RWPE1 (cell line): ENCODE results near the gene ACVR1.
"Not testable (repeated sequence)": the region's sequence is repeated elsewhere in the genome, so short reads cannot be mapped to it uniquely, and the experiment has no call there.

ENCODE experiments used
- CTCF ChIA-PET: fragments of 350-600 bp; sonication (Branson Sonifier 250); formaldehyde crosslinking; extraction: SDS; loops from one replicate; lab custom pipeline; 2021; lab: Yijun Ruan, JAX
- POLR2A ChIA-PET: fragments of 400-600 bp; formaldehyde crosslinking; extraction: SDS; loops from one replicate; lab custom pipeline; 2020; ENCODE audit warnings: antibody characterized with exemption; ENCODE audit not compliant: low non-redundant PET; lab: Yijun Ruan, JAX
- DNase-seq: peaks from one replicate; pipeline ENCODE4 v3.0.0; 2012; ENCODE audit warnings: low spot score
- H3K27ac ChIP-seq: fragments of 450-650 bp; 2 replicates; pipeline ENCODE4 v1.5.1; 2017
- TF ChIP-seq, protein P1 (sequence below): fragments of 450-650 bp; conservative IDR thresholded peaks from 2 replicates; pipeline ENCODE4 v1.5.1; 2017; ENCODE audit warnings: low read depth, mild to moderate bottlenecking

The ACVR1 gene

DNA sequence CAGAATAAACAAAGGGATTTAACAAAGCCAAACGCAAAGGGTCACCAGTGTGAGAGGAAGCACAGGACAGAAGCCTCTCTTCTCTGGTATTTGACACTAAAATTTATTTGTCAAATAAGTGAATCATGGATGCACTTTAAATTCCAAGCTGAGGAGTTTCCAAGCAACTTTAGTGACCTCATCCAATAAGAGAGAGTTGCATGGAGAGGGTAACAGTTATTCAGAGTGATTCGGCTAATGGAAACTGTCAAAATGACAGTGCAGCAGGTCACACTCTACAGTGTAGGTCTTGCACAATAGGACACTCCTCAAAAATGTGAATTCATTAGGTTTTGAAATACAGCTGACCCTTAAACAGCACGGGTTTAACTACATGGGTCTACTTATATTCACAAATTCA, 143.5 kb downstream of the ACVR1 start:
- no peak for DNase-seq
- ChIA-PET CTCF (no interaction called here), POLR2A (no interaction called here)

GRCh38 chr2:157727693-157728092, 148.4 kb downstream of the ACVR1 start:
- H3K27ac ChIP-seq: no peak overlapping the region
- POLR2A ChIA-PET: no interaction called here
- TF ChIP-seq, protein P1, sequence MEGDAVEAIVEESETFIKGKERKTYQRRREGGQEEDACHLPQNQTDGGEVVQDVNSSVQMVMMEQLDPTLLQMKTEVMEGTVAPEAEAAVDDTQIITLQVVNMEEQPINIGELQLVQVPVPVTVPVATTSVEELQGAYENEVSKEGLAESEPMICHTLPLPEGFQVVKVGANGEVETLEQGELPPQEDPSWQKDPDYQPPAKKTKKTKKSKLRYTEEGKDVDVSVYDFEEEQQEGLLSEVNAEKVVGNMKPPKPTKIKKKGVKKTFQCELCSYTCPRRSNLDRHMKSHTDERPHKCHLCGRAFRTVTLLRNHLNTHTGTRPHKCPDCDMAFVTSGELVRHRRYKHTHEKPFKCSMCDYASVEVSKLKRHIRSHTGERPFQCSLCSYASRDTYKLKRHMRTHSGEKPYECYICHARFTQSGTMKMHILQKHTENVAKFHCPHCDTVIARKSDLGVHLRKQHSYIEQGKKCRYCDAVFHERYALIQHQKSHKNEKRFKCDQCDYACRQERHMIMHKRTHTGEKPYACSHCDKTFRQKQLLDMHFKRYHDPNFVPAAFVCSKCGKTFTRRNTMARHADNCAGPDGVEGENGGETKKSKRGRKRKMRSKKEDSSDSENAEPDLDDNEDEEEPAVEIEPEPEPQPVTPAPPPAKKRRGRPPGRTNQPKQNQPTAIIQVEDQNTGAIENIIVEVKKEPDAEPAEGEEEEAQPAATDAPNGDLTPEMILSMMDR: no peak
- CTCF ChIA-PET: interaction anchor here (0.6 to 0.7 kb wide), 2 partner anchors 11 to 222 kb away, joined by 3 to 4 read pairs; no protein-coding TSS in a partner anchor
- peak; percentile 4 for DNase-seq

More for the DNA sequence above, 143.5 kb downstream of the ACVR1 start:
- H3K27ac ChIP-seq: no peak overlapping the region
- TF ChIP-seq, protein P1: no peak

- CTCF ChIA-PET: no interaction called here
- TF ChIP-seq, protein P1: no peak
- no peak for DNase-seq
- H3K27ac ChIP-seq: no peak overlapping the region
- POLR2A ChIA-PET: no interaction called here
Observed at GRCh38 chr2:157726946-157727345, 149.2 kb downstream of the ACVR1 start.

- ChIA-PET POLR2A (no interaction called here), CTCF (no interaction called here)
- H3K27ac ChIP-seq: no peak overlapping the region
- TF ChIP-seq, protein P1: no peak
- DNase-seq: no peak
Observed at GRCh38 chr2:157725846-157726245, 150.3 kb downstream of the ACVR1 start.

DNA sequence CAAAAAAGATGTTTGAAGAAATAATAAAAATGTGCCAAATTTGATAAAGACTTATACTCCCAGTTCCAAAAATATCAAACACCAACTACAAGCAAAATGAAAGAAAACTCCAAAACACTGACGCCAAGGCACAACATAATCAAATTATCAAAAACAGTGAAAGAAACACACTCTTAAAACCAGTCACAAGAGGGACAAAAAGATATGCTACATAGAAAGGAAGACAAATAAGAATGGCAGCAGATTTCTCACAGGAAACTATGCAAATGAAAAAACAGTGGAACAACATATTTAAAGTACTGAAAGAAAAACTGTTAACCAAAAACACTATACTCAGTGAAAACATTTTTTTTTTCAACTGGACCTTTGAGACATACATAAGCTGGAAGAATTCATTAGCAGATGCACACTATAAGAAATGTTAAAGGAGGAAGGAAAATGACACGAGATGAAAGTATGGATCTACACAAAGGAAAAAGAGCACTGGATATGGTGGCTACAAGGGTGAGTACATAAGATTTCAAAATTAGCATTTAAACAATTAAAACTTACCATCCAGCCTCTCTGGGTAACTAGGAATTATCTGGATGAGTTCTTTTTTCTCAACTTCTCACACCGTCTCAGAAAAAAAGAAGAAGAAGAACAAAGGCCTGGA, 153.4 kb downstream of the ACVR1 start:
- DNase-seq: no peak
- ChIA-PET CTCF (interaction anchor here (0.6 to 1.1 kb wide), 3 partner anchors 149 to 212 kb away, joined by 4 to 5 read pairs (median 4); no protein-coding TSS in a partner anchor), POLR2A (no interaction called here)
- H3K27ac ChIP-seq: no peak overlapping the region
- TF ChIP-seq, protein P1: no peak

- no peak overlapping the region for H3K27ac ChIP-seq
- DNase-seq: no peak
- CTCF ChIA-PET: interaction anchor here (0.6 kb wide), 1 partner anchor 91 kb away, joined by 3 read pairs; no protein-coding TSS in a partner anchor
- POLR2A ChIA-PET: no interaction called here
- TF ChIP-seq, protein P1: no peak
Observed at GRCh38 chr2:157720504-157720903, 155.6 kb downstream of the ACVR1 start.

DNA sequence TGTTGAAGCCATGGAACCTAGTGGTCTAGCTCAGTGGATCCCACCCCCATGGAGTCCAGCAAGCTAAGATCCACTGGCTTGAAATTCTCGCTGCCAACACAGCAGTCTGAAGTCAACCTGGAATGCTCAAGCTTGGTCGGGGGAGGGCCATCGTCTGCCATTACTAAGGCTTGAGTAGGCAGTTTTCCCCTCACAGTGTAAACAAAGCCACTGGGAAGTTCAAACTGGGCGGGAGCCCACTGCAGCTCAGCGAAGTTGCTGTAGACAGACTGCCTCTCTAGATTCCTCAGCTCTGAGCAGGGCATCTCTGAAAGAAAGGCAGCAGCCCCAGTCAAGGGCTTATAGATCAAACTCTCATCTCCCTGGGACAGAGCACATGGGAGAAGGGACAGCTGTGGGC, 171.5 kb downstream of the ACVR1 start:
- POLR2A ChIA-PET, DNase-seq, CTCF ChIA-PET, H3K27ac ChIP-seq: not testable (repeated sequence)

DNA sequence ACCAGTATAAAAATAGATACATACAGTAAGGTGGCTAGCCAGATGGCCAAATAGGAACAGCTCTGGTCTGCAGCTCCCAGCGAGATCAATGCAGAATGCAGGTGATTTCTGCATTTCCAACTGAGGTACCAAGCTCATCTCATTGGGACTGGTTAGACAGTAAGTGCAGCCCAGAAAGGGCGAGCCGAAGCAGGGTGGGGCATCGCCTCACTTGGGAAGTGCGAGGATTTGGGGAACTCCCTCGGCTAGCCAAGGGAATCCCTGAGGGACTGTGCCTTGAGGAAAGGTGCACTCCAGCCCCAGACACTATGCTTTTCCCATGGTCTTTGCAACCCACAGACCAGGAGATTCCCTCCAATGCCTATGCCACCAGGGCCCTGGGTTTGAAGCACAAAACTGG, 172.0 kb downstream of the ACVR1 start:
- POLR2A ChIA-PET, H3K27ac ChIP-seq, DNase-seq, CTCF ChIA-PET: not testable (repeated sequence)
